Vagina (tissue), 2 donors: Measurements from ENCODE around the gene RAB44.

Experiments used
- CTCF ChIP-seq, 3 experiments: fragments of 450-650 bp in 2 of 3; fragments of 200-600 bp in 1 of 3; sonication (generic) in 1 of 3; IDR thresholded peaks; one replicate each; pipeline ENCODE4 v1.5.1; 2017 to 2019; ENCODE audit warnings: antibody characterized with exemption in 3 of 3, mild to moderate bottlenecking in 2 of 3, moderate library complexity in 2 of 3
- POLR2A ChIP-seq, 2 donors: fragments of 450-650 bp; IDR thresholded peaks; one replicate each; pipeline ENCODE4 v1.6.1; 2017; ENCODE audit warnings: antibody characterized with exemption in 2 of 2, mild to moderate bottlenecking in 2 of 2, moderate library complexity in 2 of 2
- POLR2AphosphoS5 ChIP-seq, 2 donors: sonication (generic); formaldehyde crosslinking; IDR thresholded peaks; one replicate each; pipeline ENCODE4 v1.9.0; 2017; ENCODE audit warnings: antibody characterized with exemption in 2 of 2, mild to moderate bottlenecking in 2 of 2, low read depth in 1 of 2; ENCODE audit not compliant: insufficient read depth in 1 of 2

- TF ChIP-seq POLR2AphosphoS5 (IDR thresholded peaks at IDR 0.05; ENCODE audit: insufficient read depth in 1 of 2, low read depth in 1 of 2) (no peak), POLR2A (IDR thresholded peaks at IDR 0.05) (no peak), CTCF (IDR thresholded peaks at IDR 0.05) (no peak)
Measured at GRCh38 chr6:36691011-36691410, 6.6 kb upstream of the RAB44 start.
